T-helper 1 cell treated with Interleukin-12 subunit alpha and Interleukin-12 subunit beta and Interleukin-4 antibody, amounts not matched to agents 30 μg/mL and 1 μg/mL, for 36 hours (primary cell): ENCODE data around the gene TBC1D17.

Source experiments
- H3K27ac Mint-ChIP-seq: one replicate; pipeline ENCODE4 v1.8.0; 2021; ENCODE audit warnings: mild to moderate bottlenecking, mixed read lengths
- H3K27me3 Mint-ChIP-seq: one replicate; pipeline ENCODE4 v1.8.0; 2021; ENCODE audit warnings: low read depth, mixed read lengths
- H3K36me3 Mint-ChIP-seq: one replicate; pipeline ENCODE4 v1.8.0; 2021; ENCODE audit warnings: low read depth, mixed read lengths
- H3K4me1 Mint-ChIP-seq: one replicate; pipeline ENCODE4 v1.8.0; 2021; ENCODE audit warnings: low read depth, mixed read lengths
- H3K4me3 Mint-ChIP-seq: one replicate; pipeline ENCODE4 v1.8.0; 2021; ENCODE audit warnings: mild to moderate bottlenecking, moderate library complexity, mixed read lengths
- H3K9me3 Mint-ChIP-seq: one replicate; pipeline ENCODE4 v1.8.0; 2021; ENCODE audit warnings: mixed read lengths

The TBC1D17 gene

DNA sequence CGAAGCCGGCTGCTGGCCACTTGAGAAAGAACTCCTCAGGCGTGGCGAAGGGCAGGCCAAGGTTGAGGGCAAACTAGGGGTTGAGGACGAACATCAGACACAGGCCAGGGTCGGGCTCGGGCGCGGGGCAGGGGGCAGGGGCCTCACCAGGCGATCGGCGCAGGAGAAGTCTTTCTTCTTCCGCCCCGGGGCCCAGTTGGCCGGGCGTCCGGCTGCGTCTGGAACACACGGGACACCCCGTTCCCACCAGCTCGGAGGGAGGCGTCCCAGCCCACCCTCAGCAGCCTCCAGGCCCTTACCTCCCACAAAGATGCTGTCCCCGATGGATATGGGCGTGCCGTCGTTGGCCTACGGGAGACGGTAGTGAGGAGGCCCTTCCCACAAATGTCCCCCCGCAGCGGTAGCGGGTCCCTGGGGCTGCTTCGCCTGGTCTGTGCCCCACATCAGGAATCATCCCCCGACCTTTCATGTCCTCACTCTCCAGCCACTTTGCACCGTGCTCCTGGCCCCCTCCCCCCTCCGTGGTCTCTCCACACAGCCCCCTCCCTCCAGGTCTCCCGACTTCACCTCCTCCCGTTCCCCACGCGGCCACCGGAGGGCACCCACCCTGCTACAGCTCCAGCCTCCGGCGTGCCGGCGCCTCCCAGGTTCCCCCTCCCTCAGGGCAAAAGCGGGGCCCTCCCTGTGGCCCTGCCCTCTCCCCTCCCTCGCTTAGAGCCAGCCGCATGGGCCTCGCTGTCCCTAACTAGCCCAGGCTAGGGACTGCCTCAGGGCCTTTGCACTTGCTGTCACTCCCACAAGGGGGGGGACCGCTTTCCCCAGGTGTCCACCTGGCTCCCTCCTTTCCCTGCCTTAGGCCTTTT, 14.9 kb upstream of the TBC1D17 start:
- no peaks in the 10 kb centered on the region for H3K9me3 Mint-ChIP-seq
- H3K27ac Mint-ChIP-seq: no peak overlapping the region
- peaks cover 32% of the 10 kb centered on the region for H3K36me3 Mint-ChIP-seq
- H3K4me1 Mint-ChIP-seq: peaks cover 24% of the 10 kb centered on the region
- no peaks in the 10 kb centered on the region for H3K27me3 Mint-ChIP-seq
- H3K4me3 Mint-ChIP-seq: no peak overlapping the region

GRCh38 chr19:49863254-49863934, 14.1 kb upstream of the TBC1D17 start:
- H3K4me3 Mint-ChIP-seq: peak overlapping the region; percentile 19
- H3K27ac Mint-ChIP-seq: no peak overlapping the region
- peaks cover 32% of the 10 kb centered on the region for H3K36me3 Mint-ChIP-seq
- H3K9me3 Mint-ChIP-seq: no peaks in the 10 kb centered on the region
- H3K4me1 Mint-ChIP-seq: peaks cover 27% of the 10 kb centered on the region
- no peaks in the 10 kb centered on the region for H3K27me3 Mint-ChIP-seq

GRCh38 chr19:49863935-49864320, 13.6 kb upstream of the TBC1D17 start:
- Mint-ChIP-seq H3K27ac (no peak overlapping the region), H3K36me3 (peaks cover 32% of the 10 kb centered on the region), H3K4me3 (no peak overlapping the region)

GRCh38 chr19:49864890-49865289, 12.6 kb upstream of the TBC1D17 start:
- no peaks in the 10 kb centered on the region for H3K27me3 Mint-ChIP-seq
- H3K36me3 Mint-ChIP-seq: peaks cover 30% of the 10 kb centered on the region
- no peak overlapping the region for H3K27ac Mint-ChIP-seq
- H3K9me3 Mint-ChIP-seq: no peaks in the 10 kb centered on the region
- H3K4me3 Mint-ChIP-seq: peak overlapping the region; percentile 7
- peaks cover 28% of the 10 kb centered on the region for H3K4me1 Mint-ChIP-seq

More at GRCh38 chr19:49863935-49864320, 13.6 kb upstream of the TBC1D17 start:
- Mint-ChIP-seq H3K9me3 (no peaks in the 10 kb centered on the region), H3K4me1 (peaks cover 28% of the 10 kb centered on the region), H3K27me3 (no peaks in the 10 kb centered on the region)

DNA sequence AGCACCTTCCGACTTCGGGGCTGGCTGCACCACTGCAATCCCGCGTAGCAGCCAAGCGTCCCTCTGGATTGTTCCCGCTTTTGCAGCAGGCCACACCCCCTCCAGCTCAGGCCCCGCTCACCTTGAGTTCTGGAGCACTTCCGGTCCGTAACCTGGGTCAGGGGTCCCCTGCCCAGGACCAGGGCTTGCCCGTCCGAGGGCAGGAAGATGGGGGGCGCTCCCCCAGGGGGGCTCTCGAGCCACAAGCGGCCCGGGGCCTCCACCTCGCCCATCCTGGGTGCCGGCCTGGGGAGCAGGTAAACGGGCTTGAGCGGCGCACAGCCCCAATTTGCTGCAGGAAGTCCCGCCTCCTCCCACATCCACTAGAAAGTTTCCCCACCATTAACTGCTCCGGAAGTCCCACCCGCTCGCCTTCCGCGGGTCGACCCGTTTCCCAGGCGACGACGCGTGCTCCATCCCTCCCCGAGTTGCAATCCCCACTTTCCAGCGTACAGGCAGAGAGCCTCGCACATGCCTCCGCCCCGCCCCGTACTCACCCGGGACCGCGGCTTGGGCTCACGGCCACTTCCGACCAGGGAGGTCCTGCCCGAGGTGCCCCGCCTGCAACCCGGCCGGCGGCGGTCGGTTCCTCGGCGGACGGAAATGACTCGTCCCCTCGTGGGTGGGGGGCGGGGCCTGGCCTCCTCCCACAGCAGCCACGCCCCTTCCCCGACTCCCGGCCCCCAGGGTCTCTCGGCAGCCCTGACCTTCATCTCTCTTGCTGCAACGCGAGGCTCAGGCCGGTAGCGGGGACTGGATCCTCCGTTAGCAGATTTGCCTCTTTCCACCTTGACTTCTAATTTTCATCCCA, 10.3 kb upstream of the TBC1D17 start, which contains the start of gene PNKP:
PNKP (minus strand) TSS at position 644 of the 850 bp plus-strand sequence; CDS start at position 272, 372 bp downstream.
- no peak within 1 kb of the TSS for H3K27ac Mint-ChIP-seq
- peaks cover 39% of the 10 kb centered on the region for H3K4me1 Mint-ChIP-seq
- H3K27me3 Mint-ChIP-seq: no peaks in the 10 kb centered on the region
- H3K9me3 Mint-ChIP-seq: no peaks in the 10 kb centered on the region
- peaks cover 31% of the 10 kb centered on the region for H3K36me3 Mint-ChIP-seq
- peak within 1 kb of the TSS; percentile 98 for H3K4me3 Mint-ChIP-seq

GRCh38 chr19:49869009-49869483, 8.5 kb upstream of the TBC1D17 start:
- H3K4me1 Mint-ChIP-seq: peaks cover 39% of the 10 kb centered on the region
- no peak overlapping the region for H3K27ac Mint-ChIP-seq

GRCh38 chr19:49869484-49870308, 7.8 kb upstream of the TBC1D17 start:
- peaks cover 17% of the 10 kb centered on the region for H3K36me3 Mint-ChIP-seq
- H3K9me3 Mint-ChIP-seq: no peaks in the 10 kb centered on the region
- peak overlapping the region; percentile 72 for H3K4me3 Mint-ChIP-seq
- peaks cover 39% of the 10 kb centered on the region for H3K4me1 Mint-ChIP-seq
- H3K27ac Mint-ChIP-seq: peak overlapping the region; percentile 73
- no peaks in the 10 kb centered on the region for H3K27me3 Mint-ChIP-seq

More at GRCh38 chr19:49869009-49869483, 8.5 kb upstream of the TBC1D17 start:
- H3K4me3 Mint-ChIP-seq: no peak overlapping the region
- no peaks in the 10 kb centered on the region for H3K9me3 Mint-ChIP-seq
- H3K27me3 Mint-ChIP-seq: no peaks in the 10 kb centered on the region
- peaks cover 24% of the 10 kb centered on the region for H3K36me3 Mint-ChIP-seq

GRCh38 chr19:49870309-49870901, 7.1 kb upstream of the TBC1D17 start:
- H3K9me3 Mint-ChIP-seq: no peaks in the 10 kb centered on the region

GRCh38 chr19:49871349-49871985, 6.0 kb upstream of the TBC1D17 start:
- Mint-ChIP-seq H3K4me3 (no peak overlapping the region), H3K36me3 (peaks cover 7% of the 10 kb centered on the region), H3K9me3 (no peaks in the 10 kb centered on the region), H3K4me1 (peaks cover 34% of the 10 kb centered on the region), H3K27me3 (no peaks in the 10 kb centered on the region), H3K27ac (peak overlapping the region; percentile 78)

More at GRCh38 chr19:49870309-49870901, 7.1 kb upstream of the TBC1D17 start:
- Mint-ChIP-seq H3K36me3 (peaks cover 13% of the 10 kb centered on the region), H3K4me3 (peak overlapping the region; percentile 72), H3K4me1 (peaks cover 40% of the 10 kb centered on the region), H3K27ac (peak overlapping the region; percentile 73), H3K27me3 (no peaks in the 10 kb centered on the region)

GRCh38 chr19:49872245-49873128, 5.0 kb upstream of the TBC1D17 start:
- H3K36me3 Mint-ChIP-seq: peaks cover 4% of the 10 kb centered on the region
- peaks cover 28% of the 10 kb centered on the region for H3K4me1 Mint-ChIP-seq
- peak overlapping the region; percentile 78 for H3K27ac Mint-ChIP-seq
- no peaks in the 10 kb centered on the region for H3K27me3 Mint-ChIP-seq
- no peak overlapping the region for H3K4me3 Mint-ChIP-seq
- H3K9me3 Mint-ChIP-seq: no peaks in the 10 kb centered on the region

DNA sequence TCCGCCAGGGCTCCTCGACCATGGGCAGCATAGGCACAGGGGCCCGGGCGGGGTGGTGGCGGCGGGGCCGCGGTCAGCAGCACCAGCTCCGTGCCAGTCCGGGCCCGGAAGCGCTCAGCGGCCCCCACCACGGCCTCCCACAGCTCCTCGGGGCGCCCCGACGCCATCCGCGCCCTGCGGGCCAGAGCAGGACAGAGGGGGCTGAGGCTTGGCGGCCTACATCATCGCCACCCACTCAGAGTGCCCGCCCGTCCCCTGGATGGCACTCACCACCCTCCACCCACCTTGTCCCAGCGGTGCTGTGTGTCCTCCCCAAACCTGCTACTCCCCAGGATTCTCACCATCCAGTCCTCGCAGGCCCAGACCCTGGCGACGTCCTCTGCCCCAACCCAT, 4.4 kb upstream of the TBC1D17 start:
- H3K4me3 Mint-ChIP-seq: no peak overlapping the region
- H3K36me3 Mint-ChIP-seq: peaks cover 7% of the 10 kb centered on the region
- no peaks in the 10 kb centered on the region for H3K27me3 Mint-ChIP-seq
- H3K9me3 Mint-ChIP-seq: no peaks in the 10 kb centered on the region
- H3K27ac Mint-ChIP-seq: no peak overlapping the region
- H3K4me1 Mint-ChIP-seq: peaks cover 27% of the 10 kb centered on the region

GRCh38 chr19:49873834-49874233, 3.7 kb upstream of the TBC1D17 start:
- H3K9me3 Mint-ChIP-seq: no peaks in the 10 kb centered on the region
- H3K27ac Mint-ChIP-seq: no peak overlapping the region
- H3K4me3 Mint-ChIP-seq: no peak overlapping the region
- peaks cover 31% of the 10 kb centered on the region for H3K4me1 Mint-ChIP-seq
- no peaks in the 10 kb centered on the region for H3K27me3 Mint-ChIP-seq
- H3K36me3 Mint-ChIP-seq: peaks cover 8% of the 10 kb centered on the region
